ENCODE measurements around the gene DRD2. TPM values are rescaled to one million over a fixed set of nuclear protein-coding genes. Genes with fewer than 3 reads are reported as not detected.

Gene DRD2
- total RNA-seq, 1 experiment from 2014 or later = not detected

GRCh38 chr11:113415343-113415742 is 59.9 kb downstream of the DRD2 start:
- in situ Hi-C loops (cut with HindIII; ENCODE audit: low pct_unique_long_range_greater_than_20kb, low sequenced_read_pairs) = no loop called here
- DNase-seq (ENCODE audit: low read depth, low spot score) = no peak

DNA sequence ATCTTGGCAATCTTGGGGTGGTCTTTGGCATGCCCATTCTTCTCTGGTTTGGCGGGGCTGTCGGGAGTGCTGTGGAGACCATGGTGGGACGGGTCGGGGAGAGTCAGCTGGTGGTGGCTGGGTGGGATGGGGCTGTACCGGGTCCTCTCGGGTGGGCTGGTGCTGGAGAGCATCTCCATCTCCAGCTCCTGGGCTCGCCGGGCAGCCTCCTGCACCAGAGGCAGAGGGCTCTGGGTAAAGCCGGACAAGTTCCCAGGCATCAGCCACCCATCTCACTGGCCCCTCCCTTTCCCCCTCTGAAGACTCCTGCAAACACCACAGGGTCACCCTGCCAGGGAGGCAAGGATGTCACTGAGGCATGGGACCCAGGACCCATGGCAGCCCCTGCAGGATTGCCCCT is 62.5 kb downstream of the DRD2 start:
- DNase-seq (ENCODE audit: low read depth, low spot score) = no peak
- in situ Hi-C loops (cut with HindIII; ENCODE audit: low pct_unique_long_range_greater_than_20kb, low sequenced_read_pairs) = no loop called here

DNA sequence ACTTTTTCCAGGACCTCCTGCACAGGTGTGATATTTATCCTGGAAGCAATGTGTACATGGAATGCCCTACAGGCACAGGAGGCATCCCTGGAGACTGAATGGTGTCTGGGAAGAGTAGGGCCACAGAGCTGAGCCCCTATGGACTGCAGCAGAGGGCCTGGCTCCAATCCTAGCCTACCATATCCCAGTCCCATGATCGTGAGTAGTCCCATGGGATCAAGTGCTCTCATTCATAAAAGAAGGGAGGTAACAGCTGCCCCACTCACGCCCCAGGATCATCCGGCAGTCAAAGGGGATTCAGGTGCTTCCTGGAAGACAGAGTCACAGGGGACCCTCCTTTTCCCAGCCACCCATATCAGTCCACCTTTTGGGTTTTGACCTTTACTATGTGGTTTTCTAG is 63.7 kb downstream of the DRD2 start:
- in situ Hi-C loops (cut with HindIII; ENCODE audit: low pct_unique_long_range_greater_than_20kb, low sequenced_read_pairs) = no loop called here
- peak; percentile 41 for DNase-seq (ENCODE audit: low read depth, low spot score)

DNA sequence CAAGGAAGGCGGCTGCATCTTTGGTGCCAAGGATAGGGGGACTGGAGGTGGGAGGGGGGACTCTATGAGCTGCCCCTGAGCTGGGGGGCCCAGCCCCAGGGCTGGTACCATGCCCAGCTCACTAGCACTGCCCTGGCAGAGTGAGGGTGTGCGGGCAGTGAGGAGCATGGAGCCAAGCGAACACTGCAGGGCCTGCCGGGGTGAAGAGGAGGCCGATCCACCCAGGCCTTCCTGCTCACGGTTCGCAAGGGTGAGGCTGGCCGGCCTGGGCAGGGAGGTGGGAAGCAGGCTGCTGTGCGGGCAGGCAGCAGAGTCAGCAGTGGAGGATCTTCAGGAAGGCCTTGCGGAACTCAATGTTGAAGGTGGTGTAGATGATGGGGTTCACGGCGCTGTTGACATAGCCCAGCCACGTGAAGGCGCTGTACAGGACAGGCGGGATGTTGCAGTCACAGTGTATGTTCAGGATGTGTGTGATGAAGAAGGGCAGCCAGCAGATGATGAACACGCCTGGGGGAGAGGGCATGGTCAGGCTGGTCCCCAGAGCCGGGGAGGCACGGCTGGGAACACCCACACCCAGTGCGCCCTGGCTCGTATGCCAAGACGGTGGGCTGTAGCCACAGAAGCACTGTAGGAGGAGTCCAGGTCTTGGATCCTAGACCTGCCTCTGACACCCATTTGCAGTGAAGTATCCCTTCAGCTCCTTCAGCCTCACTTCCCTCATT is 64.6 kb downstream of the DRD2 start:
- in situ Hi-C loops (cut with HindIII; ENCODE audit: low pct_unique_long_range_greater_than_20kb, low sequenced_read_pairs) = no loop called here

DNA sequence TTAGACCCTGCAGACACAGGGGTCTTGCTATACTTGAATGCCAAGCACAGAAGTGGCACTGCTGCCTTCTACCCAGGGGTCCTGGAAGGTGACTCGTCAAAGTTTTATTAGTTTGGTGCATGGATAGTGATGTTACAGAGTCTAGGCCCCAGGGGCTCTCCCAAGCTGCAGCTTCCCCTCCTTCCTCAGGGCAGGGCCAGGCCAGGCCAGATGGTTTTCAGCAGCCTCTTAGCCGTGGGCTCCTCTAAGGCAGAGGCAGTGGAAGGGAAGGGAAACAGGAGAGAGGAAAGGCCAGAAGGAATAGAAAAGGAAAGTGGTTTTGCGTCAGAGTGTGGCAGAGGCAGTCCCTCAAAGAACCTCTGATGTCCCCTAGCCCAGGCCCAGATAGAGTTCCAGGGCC is 65.7 kb downstream of the DRD2 start:
- in situ Hi-C loops (cut with HindIII; ENCODE audit: low pct_unique_long_range_greater_than_20kb, low sequenced_read_pairs) = no loop called here
- no peak for DNase-seq (ENCODE audit: low read depth, low spot score)

More for the DNA sequence above, 64.6 kb downstream of the DRD2 start:
- no peak for DNase-seq (ENCODE audit: low read depth, low spot score)

GRCh38 chr11:113408887-113409286 is 66.3 kb downstream of the DRD2 start:
- DNase-seq (ENCODE audit: low read depth, low spot score) = no peak
- in situ Hi-C loops (cut with HindIII; ENCODE audit: low pct_unique_long_range_greater_than_20kb, low sequenced_read_pairs) = no loop called here

DNA sequence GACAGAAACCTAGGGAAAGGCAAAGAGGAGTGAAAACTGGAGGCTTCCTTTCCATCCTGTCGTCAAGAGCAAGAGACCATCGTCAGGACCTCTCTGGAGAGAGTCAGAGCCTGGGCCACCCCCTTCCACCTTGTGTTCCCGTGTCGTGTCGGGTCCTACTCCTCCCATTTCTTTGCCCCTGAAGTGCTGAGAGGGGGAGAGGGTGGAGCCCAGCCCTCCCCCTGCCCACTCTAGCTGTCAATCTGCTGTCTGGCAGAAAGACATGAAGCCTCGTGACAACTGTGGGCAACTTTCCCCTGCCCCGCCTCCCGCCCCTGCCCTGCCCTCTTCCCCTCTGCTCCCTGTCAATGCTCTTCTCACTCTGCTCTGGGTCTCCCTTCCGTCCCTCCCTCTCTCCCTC is 67.0 kb downstream of the DRD2 start:
- in situ Hi-C loops (cut with HindIII; ENCODE audit: low pct_unique_long_range_greater_than_20kb, low sequenced_read_pairs) = no loop called here

GRCh38 chr11:113407163-113407562 is 68.0 kb downstream of the DRD2 start:
- DNase-seq (ENCODE audit: low read depth, low spot score) = no peak
- in situ Hi-C loops (cut with HindIII; ENCODE audit: low pct_unique_long_range_greater_than_20kb, low sequenced_read_pairs) = no loop called here

More for the DNA sequence above, 67.0 kb downstream of the DRD2 start:
- no peak for DNase-seq (ENCODE audit: low read depth, low spot score)

GRCh38 chr11:113405724-113406478 is 69.3 kb downstream of the DRD2 start:
- in situ Hi-C loops (cut with HindIII; ENCODE audit: low pct_unique_long_range_greater_than_20kb, low sequenced_read_pairs) = no loop called here
- DNase-seq (ENCODE audit: low read depth, low spot score) = no peak

DNA sequence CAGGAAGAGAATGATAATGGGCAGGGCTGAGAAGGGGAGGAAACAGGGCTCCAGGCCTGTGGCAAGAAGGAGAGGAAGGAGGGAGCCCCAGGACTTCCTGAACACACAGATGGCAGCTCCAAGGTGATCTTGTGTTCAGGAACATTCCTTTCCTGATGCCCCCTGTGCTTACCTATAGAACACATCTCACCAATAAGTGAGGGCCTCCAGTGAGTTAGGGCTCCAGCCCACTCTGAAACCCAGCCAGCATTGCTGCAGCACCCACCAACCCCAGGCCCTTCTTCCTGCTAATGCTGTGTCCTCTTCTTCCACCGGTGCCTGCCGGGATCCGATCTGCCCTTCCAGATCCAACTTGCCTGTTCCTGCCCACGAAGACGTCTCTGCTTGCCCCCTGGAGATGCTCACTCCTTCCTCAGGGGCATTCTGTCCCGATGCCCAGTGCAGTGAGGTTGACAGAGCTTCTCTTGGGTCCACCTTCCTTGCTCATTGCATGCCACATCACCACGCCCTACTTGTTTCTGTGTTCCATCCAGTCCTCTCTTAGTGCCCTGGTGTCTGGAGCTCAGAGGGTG is 70.3 kb downstream of the DRD2 start:
- DNase-seq (ENCODE audit: low read depth, low spot score) = no peak
- in situ Hi-C loops (cut with HindIII; ENCODE audit: low pct_unique_long_range_greater_than_20kb, low sequenced_read_pairs) = no loop called here

DNA sequence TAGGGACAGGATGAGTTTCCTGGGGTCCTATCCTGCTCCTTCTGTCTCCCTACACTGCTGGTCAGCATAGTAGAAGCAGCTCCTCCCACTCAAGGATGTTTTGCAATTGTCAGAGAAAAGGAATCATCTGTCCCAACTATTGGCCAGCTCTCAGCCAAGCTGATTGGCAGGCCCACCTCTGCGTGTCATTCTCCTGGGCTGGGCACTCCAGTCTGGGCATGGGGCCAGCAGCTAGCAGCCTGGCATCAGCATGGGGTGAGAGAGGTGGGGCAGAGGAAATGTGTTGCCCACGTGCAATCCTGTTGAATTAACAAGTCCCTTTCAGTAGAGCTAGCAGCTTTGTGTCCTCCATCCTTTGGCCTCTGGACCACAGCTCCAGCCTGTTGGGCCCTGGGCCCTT is 73.5 kb downstream of the DRD2 start:
- DNase-seq (ENCODE audit: low read depth, low spot score) = peak; percentile 33
- in situ Hi-C loops (cut with HindIII; ENCODE audit: low pct_unique_long_range_greater_than_20kb, low sequenced_read_pairs) = no loop called here

DNA sequence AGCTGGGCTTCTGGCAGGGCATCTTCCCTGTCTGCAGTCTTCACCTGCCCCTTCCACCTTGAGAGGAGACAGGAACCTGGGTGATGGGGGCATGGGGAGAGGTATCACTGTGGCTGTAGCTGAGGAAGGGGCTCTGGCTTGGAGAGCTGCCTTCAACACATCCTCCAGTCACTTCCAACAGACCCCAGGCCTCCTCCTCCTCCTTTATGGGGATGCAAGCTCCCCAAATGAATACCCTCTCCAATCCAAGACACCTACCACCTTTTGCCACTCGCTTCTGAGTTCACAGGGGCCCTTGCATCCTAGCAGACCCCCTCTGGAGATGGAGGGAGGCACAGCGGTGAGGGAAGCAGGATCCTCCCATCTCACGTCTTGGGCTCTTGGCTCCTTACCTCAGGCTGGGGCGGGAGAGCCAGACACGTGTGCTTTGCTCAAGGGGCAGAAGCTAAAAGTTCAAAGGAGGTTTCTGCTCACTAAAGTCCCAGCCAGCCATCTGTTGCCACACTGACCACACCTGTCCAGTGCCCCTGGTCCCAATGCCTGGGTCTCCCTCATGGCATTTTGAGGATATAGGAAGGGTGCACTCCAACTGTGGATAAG is 74.5 kb downstream of the DRD2 start:
- in situ Hi-C loops (cut with HindIII; ENCODE audit: low pct_unique_long_range_greater_than_20kb, low sequenced_read_pairs) = no loop called here
- DNase-seq (ENCODE audit: low read depth, low spot score) = no peak

DNA sequence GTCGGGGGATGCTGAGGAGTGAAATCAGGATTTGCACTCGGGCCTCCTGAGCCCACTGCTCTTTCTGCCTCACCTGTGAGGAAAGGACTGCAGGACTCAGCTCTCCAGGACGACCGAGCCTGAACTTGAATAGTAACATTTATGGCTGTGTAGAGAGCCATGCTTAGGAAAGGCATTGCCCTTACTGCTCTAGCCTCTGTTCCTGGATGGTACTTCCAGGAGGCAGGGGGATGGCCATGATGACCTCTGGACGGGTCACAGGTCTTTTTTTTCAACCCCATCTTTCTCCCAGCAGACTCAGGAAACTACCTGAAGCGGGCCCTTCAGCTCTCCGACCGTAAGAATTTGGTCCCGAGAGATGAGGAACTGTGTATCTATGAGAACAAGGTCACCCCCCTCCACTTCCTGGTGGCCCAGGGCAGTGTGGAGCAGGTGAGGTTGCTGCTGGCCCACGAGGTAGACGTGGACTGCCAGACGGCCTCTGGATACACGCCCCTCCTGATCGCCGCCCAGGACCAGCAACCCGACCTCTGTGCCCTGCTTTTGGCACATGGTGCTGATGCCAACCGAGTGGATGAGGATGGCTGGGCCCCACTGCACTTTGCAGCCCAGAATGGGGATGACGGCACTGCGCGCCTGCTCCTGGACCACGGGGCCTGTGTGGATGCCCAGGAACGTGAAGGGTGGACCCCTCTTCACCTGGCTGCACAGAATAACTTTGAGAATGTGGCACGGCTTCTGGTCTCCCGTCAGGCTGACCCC is 76.3 kb downstream of the DRD2 start:
- DNase-seq (ENCODE audit: low read depth, low spot score) = no peak
- in situ Hi-C loops (cut with HindIII; ENCODE audit: low pct_unique_long_range_greater_than_20kb, low sequenced_read_pairs) = no loop called here

GRCh38 chr11:113397821-113398220 is 77.4 kb downstream of the DRD2 start:
- no peak for DNase-seq (ENCODE audit: low read depth, low spot score)
- in situ Hi-C loops (cut with HindIII; ENCODE audit: low pct_unique_long_range_greater_than_20kb, low sequenced_read_pairs) = no loop called here

- DNase-seq (ENCODE audit: low read depth, low spot score) = no peak
- in situ Hi-C loops (cut with HindIII; ENCODE audit: low pct_unique_long_range_greater_than_20kb, low sequenced_read_pairs) = no loop called here
Measured at GRCh38 chr11:113397212-113397611, 78.0 kb downstream of the DRD2 start.

DNA sequence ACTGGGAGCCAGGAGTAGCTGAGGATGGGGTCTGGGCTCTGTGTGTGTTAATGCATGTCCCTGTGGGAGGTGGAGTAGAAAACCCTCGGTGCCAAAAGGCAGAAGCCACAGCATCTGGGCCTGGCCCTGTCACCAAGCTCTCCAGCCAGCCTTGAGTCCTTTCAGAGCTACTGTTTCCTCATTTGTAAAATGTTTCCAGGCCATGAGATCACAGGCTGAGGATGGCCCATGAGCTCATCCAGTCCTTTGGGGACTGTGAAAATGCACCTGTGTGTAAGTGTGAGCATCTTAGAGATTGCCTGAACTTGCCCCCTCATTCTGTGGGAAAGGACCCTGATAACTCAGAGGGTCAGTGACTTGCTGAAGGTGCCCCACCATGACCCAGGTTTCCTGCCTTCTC is 78.5 kb downstream of the DRD2 start:
- no peak for DNase-seq (ENCODE audit: low read depth, low spot score)
- in situ Hi-C loops (cut with HindIII; ENCODE audit: low pct_unique_long_range_greater_than_20kb, low sequenced_read_pairs) = no loop called here

DNA sequence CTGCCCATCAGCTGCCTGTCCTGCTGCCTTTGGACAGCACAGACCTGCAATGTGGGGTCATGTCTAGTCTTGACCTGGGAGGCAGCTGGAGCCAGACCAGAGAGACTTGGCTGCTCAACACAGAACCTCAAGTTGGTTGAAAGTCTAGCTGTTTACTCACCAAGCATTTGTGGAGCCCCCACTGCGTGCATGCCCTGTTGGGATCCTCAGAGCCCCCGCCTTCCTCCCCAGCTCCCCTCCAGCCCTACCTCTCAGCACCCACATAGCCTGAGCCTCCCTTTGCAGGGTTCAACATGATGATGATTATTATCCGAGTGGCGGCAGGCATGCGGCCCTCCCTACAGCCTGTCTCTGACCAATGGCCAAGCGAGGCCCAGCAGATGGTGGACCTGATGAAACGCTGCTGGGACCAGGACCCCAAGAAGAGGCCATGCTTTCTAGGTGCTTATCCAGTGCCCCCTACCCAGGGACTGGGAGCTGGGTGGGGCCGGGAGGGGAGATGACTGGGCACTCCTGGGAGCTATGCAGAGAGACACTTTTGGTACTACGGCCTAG is 79.3 kb downstream of the DRD2 start:
- no peak for DNase-seq (ENCODE audit: low read depth, low spot score)
- in situ Hi-C loops (cut with HindIII; ENCODE audit: low pct_unique_long_range_greater_than_20kb, low sequenced_read_pairs) = no loop called here

- in situ Hi-C loops (cut with HindIII; ENCODE audit: low pct_unique_long_range_greater_than_20kb, low sequenced_read_pairs) = no loop called here
- DNase-seq (ENCODE audit: low read depth, low spot score) = no peak
Measured at GRCh38 chr11:113394919-113395318, 80.3 kb downstream of the DRD2 start.
